ENCODE results near the gene TTF1. TPM values are rescaled to one million over a fixed set of nuclear protein-coding genes. Genes with fewer than 3 reads are reported as not detected.

The TTF1 gene
- total and polyA plus RNA-seq, 2 of the 13 experiments (the other 11 are each of a cell fraction or from before 2014, with no cell fraction given) = 3.4 to 9.8 TPM

DNA sequence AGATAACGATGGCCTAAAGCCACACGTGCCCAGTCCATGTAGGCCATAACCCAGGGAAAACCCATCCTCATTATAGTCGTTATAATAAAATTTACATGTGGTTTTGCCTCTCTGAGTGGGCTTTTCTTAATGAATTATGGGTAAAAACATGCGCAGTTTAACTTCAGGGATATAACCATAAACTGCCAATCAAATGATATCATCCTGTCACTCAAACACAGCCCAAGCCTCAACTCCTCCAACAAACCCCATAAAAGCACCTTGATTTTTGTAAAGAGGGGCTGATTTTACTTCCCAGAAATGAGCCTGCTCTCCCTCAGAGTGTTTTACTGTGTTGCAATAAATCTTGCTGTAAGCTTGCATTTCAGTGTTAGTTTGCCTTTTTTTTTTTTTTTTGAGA is 36.0 kb downstream of the TTF1 start:
- H3K36me3 ChIP-seq (replicated peaks in 1 of 2; ENCODE audit: control insufficient read depth in 1 of 2, insufficient read depth in 2 of 2, low read length in 2 of 2) = peaks cover 0 to 1% of the 10 kb centered on the region in 2 experiments; a peak in 1 of 5 replicates
- no peak overlapping the region for H3K27ac ChIP-seq (ENCODE audit: extremely low read length, insufficient read depth, low read length)
- no peaks in the 10 kb centered on the region for H3K79me2 ChIP-seq (ENCODE audit: insufficient read depth, low read length)
- TF ChIP-seq ADNP (CRISPR knock-in tag; IDR thresholded peaks at IDR 0.05) (no peak), YEATS2 (CRISPR knock-in tag; IDR thresholded peaks at IDR 0.05; ENCODE audit: borderline replicate concordance) (no peak), ZNF703 (CRISPR knock-in tag; IDR thresholded peaks at IDR 0.05; ENCODE audit: borderline replicate concordance) (no peak), TEAD3 (CRISPR knock-in tag; optimal IDR thresholded peaks at IDR 0.05; ENCODE audit: borderline replicate concordance) (no peak), ZNF781 (CRISPR knock-in tag; IDR thresholded peaks at IDR 0.05; ENCODE audit: borderline replicate concordance, not compliant biosample characterization) (no peak), ZNF616 (CRISPR knock-in tag; IDR thresholded peaks at IDR 0.05; ENCODE audit: low read depth) (no peak), CHD4 (IDR thresholded peaks at IDR 0.05; ENCODE audit: borderline replicate concordance, low read length) (no peak), RBAK (CRISPR knock-in tag; IDR thresholded peaks at IDR 0.05) (no peak), SOX5 (CRISPR knock-in tag; IDR thresholded peaks at IDR 0.05; ENCODE audit: borderline replicate concordance) (no peak), FOSL1 (CRISPR knock-in tag; IDR thresholded peaks at IDR 0.05; ENCODE audit: borderline replicate concordance) (no peak), FIP1L1 (IDR thresholded peaks at IDR 0.05; ENCODE audit: borderline replicate concordance, insufficient read depth, low read depth, low read length) (no peak), EZH2 (conservative IDR thresholded peaks at IDR 0.05; ENCODE audit: low read depth, low read length) (no peak)
- TF ChIP-seq, protein P1, sequence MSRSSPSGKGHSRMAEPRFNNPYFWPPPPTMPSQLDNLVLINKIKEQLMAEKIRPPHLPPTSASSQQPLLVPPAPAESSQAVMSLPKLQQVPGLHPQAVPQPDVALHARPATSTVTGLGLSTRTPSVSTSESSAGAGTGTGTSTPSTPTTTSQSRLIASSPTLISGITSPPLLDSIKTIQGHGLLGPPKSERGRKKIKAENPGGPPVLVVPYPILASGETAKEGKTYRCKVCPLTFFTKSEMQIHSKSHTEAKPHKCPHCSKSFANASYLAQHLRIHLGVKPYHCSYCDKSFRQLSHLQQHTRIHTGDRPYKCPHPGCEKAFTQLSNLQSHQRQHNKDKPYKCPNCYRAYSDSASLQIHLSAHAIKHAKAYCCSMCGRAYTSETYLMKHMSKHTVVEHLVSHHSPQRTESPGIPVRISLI (CRISPR knock-in tag; IDR thresholded peaks at IDR 0.05; ENCODE audit: borderline replicate concordance) = no peak
- TF ChIP-seq, protein P2, sequence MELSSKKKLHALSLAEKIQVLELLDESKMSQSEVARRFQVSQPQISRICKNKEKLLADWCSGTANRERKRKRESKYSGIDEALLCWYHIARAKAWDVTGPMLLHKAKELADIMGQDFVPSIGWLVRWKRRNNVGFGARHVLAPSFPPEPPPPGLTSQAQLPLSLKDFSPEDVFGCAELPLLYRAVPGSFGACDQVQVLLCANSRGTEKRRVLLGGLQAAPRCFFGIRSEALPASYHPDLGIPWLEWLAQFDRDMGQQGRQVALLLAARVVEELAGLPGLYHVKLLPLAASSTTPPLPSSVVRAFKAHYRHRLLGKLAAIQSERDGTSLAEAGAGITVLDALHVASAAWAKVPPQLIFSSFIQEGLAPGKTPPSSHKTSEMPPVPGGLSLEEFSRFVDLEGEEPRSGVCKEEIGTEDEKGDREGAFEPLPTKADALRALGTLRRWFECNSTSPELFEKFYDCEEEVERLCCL (CRISPR knock-in tag; IDR thresholded peaks at IDR 0.05; ENCODE audit: borderline replicate concordance) = no peak
- TF ChIP-seq, protein P3, sequence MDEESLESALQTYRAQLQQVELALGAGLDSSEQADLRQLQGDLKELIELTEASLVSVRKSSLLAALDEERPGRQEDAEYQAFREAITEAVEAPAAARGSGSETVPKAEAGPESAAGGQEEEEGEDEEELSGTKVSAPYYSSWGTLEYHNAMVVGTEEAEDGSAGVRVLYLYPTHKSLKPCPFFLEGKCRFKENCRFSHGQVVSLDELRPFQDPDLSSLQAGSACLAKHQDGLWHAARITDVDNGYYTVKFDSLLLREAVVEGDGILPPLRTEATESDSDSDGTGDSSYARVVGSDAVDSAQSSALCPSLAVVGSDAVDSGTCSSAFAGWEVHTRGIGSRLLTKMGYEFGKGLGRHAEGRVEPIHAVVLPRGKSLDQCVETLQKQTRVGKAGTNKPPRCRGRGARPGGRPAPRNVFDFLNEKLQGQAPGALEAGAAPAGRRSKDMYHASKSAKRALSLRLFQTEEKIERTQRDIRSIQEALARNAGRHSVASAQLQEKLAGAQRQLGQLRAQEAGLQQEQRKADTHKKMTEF (CRISPR knock-in tag; IDR thresholded peaks at IDR 0.05) = no peak
- TF ChIP-seq, protein P4, sequence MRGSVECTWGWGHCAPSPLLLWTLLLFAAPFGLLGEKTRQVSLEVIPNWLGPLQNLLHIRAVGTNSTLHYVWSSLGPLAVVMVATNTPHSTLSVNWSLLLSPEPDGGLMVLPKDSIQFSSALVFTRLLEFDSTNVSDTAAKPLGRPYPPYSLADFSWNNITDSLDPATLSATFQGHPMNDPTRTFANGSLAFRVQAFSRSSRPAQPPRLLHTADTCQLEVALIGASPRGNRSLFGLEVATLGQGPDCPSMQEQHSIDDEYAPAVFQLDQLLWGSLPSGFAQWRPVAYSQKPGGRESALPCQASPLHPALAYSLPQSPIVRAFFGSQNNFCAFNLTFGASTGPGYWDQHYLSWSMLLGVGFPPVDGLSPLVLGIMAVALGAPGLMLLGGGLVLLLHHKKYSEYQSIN (CRISPR knock-in tag; IDR thresholded peaks at IDR 0.05; ENCODE audit: borderline replicate concordance) = no peak
- TF ChIP-seq, protein P5, sequence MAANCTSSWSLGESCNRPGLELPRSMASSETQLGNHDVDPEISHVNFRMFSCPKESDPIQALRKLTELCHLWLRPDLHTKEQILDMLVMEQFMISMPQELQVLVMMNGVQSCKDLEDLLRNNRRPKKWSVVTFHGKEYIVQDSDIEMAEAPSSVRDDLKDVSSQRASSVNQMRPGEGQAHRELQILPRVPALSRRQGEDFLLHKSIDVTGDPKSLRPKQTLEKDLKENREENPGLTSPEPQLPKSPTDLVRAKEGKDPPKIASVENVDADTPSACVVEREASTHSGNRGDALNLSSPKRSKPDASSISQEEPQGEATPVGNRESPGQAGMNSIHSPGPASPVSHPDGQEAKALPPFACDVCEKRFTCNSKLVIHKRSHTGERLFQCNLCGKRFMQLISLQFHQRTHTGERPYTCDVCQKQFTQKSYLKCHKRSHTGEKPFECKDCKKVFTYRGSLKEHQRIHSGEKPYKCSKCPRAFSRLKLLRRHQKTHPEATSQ (CRISPR knock-in tag; IDR thresholded peaks at IDR 0.05; ENCODE audit: borderline replicate concordance) = no peak
- DNase-seq (ENCODE audit: low spot score) (no peak), ATAC-seq (no peak), FAIRE-seq (no peak)
- no peak overlapping the region for H2AFZ ChIP-seq (ENCODE audit: low read length)
- H3K4me3 ChIP-seq (replicated peaks in 1 of 3; ENCODE audit: insufficient read depth in 1 of 3, low read depth in 2 of 3, low read length in 3 of 3) = no peak overlapping the region
- H3K4me2 ChIP-seq (ENCODE audit: low read depth, low read length) = no peak overlapping the region
- in situ Hi-C loops (cut with HindIII; ENCODE audit: extremely low pct_ligation_motif_present, low pct_unique_long_range_greater_than_20kb) = no loop called here
- H4K20me1 ChIP-seq (ENCODE audit: insufficient read depth, low read length) = no peaks in the 10 kb centered on the region
- intact Hi-C loops (cut with micrococcal nuclease; ENCODE audit: unreplicated experiment) = no loop called here
- no peaks in the 10 kb centered on the region for H3K4me1 ChIP-seq (ENCODE audit: insufficient read depth, low read length)
- peaks cover 0 to 2% of the 10 kb centered on the region in 2 experiments; a peak in 1 of 5 replicates for H3K27me3 ChIP-seq (ENCODE audit: control insufficient read depth in 1 of 2, insufficient read depth in 2 of 2, low read length in 2 of 2)
- 56% methylated on average over 4 of the region's 4 CpGs for WGBS (ENCODE audit: low lambda C conversion rate)
- H3K9ac ChIP-seq (ENCODE audit: insufficient read depth, low read depth, low read length) = no peak overlapping the region
- ChIA-PET POLR2A (no interaction called here), CTCF (ENCODE audit: low intra/inter-chr PET ratio, low total read pairs) (no interaction called here)
- BruUV-seq (replicated peaks) = no TSS peak
- H3K9me3 ChIP-seq (ENCODE audit: low read length) = no peaks in the 10 kb centered on the region

All from HepG2 (cell line).